ENCODE measurements around the gene CGB1.
A peak's percentile ranks its signal among the peaks of the same experiment; 100 is the strongest.

GRCh38 chr19:49085020-49085867 lies 48.5 kb upstream of the CGB1 start, which contains the start of gene SNRNP70:
- TF ChIP-seq CTCF (IDR thresholded peaks at IDR 0.05) (no peak), SIN3A (IDR thresholded peaks at IDR 0.05; ENCODE audit: borderline replicate concordance, low read depth, low read length) (no peak), MAX (IDR thresholded peaks at IDR 0.05; ENCODE audit: low read depth) (peak; percentile 58; the same call in 1 of the 2 replicates), ZBTB33 (IDR thresholded peaks at IDR 0.05; ENCODE audit: borderline replicate concordance, low read depth) (peak; percentile 94), TEAD4 (IDR thresholded peaks at IDR 0.05; ENCODE audit: borderline replicate concordance, insufficient read depth) (0 out of 2 replicates have a peak, but pooled peaks have one; percentile 11), TAF1 (IDR thresholded peaks at IDR 0.05; ENCODE audit: borderline replicate concordance, low read depth, low read length) (peak; percentile 97), RXRA (IDR thresholded peaks at IDR 0.05; ENCODE audit: borderline replicate concordance, low read depth) (no peak), YY1 (IDR thresholded peaks at IDR 0.05; ENCODE audit: low read depth) (0 out of 2 replicates have a peak, but pooled peaks have one; percentile 36), RAD21 (IDR thresholded peaks at IDR 0.05; ENCODE audit: low read length) (no peak), POLR2AphosphoS5 (IDR thresholded peaks at IDR 0.05; ENCODE audit: low read depth, low read length) (peak; percentile 83)

Measured in SK-N-SH (cell line).